ENCODE data around the gene LFNG.
"Not testable (repeated sequence)": the region's sequence is repeated elsewhere in the genome, so short reads cannot be mapped to it uniquely, and the experiment has no call there.

The LFNG gene

GRCh38 chr7:2545746-2546425 is 26.3 kb downstream of the LFNG start:
- no peak for DNase-seq (ENCODE audit: low read depth)

GRCh38 chr7:2546776-2547586 is 27.4 kb downstream of the LFNG start:
- no peak for DNase-seq (ENCODE audit: low read depth)

- no peak for DNase-seq (ENCODE audit: low read depth)
Observed at GRCh38 chr7:2551418-2551817, 31.8 kb downstream of the LFNG start.

- no peak for DNase-seq (ENCODE audit: low read depth)
Observed at GRCh38 chr7:2553108-2553507, 33.5 kb downstream of the LFNG start.

- no peak for DNase-seq (ENCODE audit: low read depth)
Observed at GRCh38 chr7:2553831-2554581, 34.4 kb downstream of the LFNG start.

- DNase-seq (ENCODE audit: low read depth): no peak
Observed at GRCh38 chr7:2554661-2555111, 35.1 kb downstream of the LFNG start.

GRCh38 chr7:2555121-2556052 is 35.8 kb downstream of the LFNG start, which contains the start of gene BRAT1:
Gene BRAT1, minus strand, starts transcription at chr7:2555524. Its CDS starts 1,093 bp downstream, at chr7:2554431.
- peak; percentile 93 for DNase-seq (ENCODE audit: low read depth)

- DNase-seq (ENCODE audit: low read depth): peak; percentile 86
Observed at GRCh38 chr7:2558629-2559282, 39.2 kb downstream of the LFNG start, which contains the start of gene IQCE. Gene IQCE, plus strand, starts transcription at chr7:2558979. Its CDS starts 203 bp downstream, at chr7:2559182.

- DNase-seq (ENCODE audit: low read depth): no peak
Observed at GRCh38 chr7:2559283-2559950, 39.8 kb downstream of the LFNG start.

GRCh38 chr7:2563955-2564354 is 44.4 kb downstream of the LFNG start:
- DNase-seq (ENCODE audit: low read depth): not testable (repeated sequence)

- DNase-seq (ENCODE audit: low read depth): no peak
Observed at GRCh38 chr7:2564970-2565540, 45.5 kb downstream of the LFNG start.

- no peak for DNase-seq (ENCODE audit: low read depth)
Observed at GRCh38 chr7:2566348-2566889, 46.8 kb downstream of the LFNG start.

- DNase-seq (ENCODE audit: low read depth): no peak
Observed at GRCh38 chr7:2566890-2567678, 47.5 kb downstream of the LFNG start.

GRCh38 chr7:2567679-2568278 is 48.2 kb downstream of the LFNG start:
- no peak for DNase-seq (ENCODE audit: low read depth)

GRCh38 chr7:2568521-2569223 is 49.1 kb downstream of the LFNG start:
- no peak for DNase-seq (ENCODE audit: low read depth)

- no peak for DNase-seq (ENCODE audit: low read depth)
Observed at GRCh38 chr7:2569421-2569820, 49.8 kb downstream of the LFNG start.

GRCh38 chr7:2570021-2570420 is 50.4 kb downstream of the LFNG start:
- DNase-seq (ENCODE audit: low read depth): no peak

GRCh38 chr7:2571409-2571808 is 51.8 kb downstream of the LFNG start:
- DNase-seq (ENCODE audit: low read depth): no peak

Measured in activated gamma-delta T cell treated with anti-CD3 and anti-CD28 coated beads, Interleukin-2, amount 50 U/mL, for 16 hours (primary cell).